ENCODE measurements around the gene DNAH7.
A peak's percentile ranks its signal among the peaks of the same experiment; 100 is the strongest.

The DNAH7 gene

GRCh38 chr2:196076778-196077568 lies 8.3 kb upstream of the DNAH7 start:
- no peak for DNase-seq

- DNase-seq, result no peak
These were observed 6.6 kb upstream of the DNAH7 start for GRCh38 chr2:196075196-196075595.

GRCh38 chr2:196074631-196075030 lies 6.0 kb upstream of the DNAH7 start:
- DNase-seq, result no peak

- no peak for DNase-seq
These were observed 4.9 kb upstream of the DNAH7 start for GRCh38 chr2:196073521-196073920.

GRCh38 chr2:196067088-196067382 lies 1.6 kb downstream of the DNAH7 start:
- DNase-seq, result peak; percentile 78

- no peak for DNase-seq
These were observed 2.1 kb downstream of the DNAH7 start for GRCh38 chr2:196066291-196067087.

GRCh38 chr2:196063773-196064172 lies 4.9 kb downstream of the DNAH7 start:
- DNase-seq, result no peak

- DNase-seq, result no peak
These were observed 9.1 kb downstream of the DNAH7 start for GRCh38 chr2:196059491-196059960.

GRCh38 chr2:196054631-196055030 lies 14.0 kb downstream of the DNAH7 start:
- DNase-seq, result peak; percentile 82

- DNase-seq, result peak; percentile 45
These were observed 22.3 kb downstream of the DNAH7 start for GRCh38 chr2:196046123-196046917.

GRCh38 chr2:196041786-196042185 lies 26.9 kb downstream of the DNAH7 start:
- no peak for DNase-seq

- no peak for DNase-seq
These were observed 28.4 kb downstream of the DNAH7 start for GRCh38 chr2:196040218-196040617.

GRCh38 chr2:196036442-196036841 lies 32.2 kb downstream of the DNAH7 start:
- DNase-seq, result no peak

- no peak for DNase-seq
These were observed 50.6 kb downstream of the DNAH7 start for GRCh38 chr2:196018037-196018436.

GRCh38 chr2:196012314-196012713 lies 56.3 kb downstream of the DNAH7 start:
- DNase-seq, result no peak

GRCh38 chr2:196000551-196000950 lies 68.1 kb downstream of the DNAH7 start:
- no peak for DNase-seq

- no peak for DNase-seq
These were observed 70.6 kb downstream of the DNAH7 start for GRCh38 chr2:195998070-195998469.

GRCh38 chr2:195995499-195995898 lies 73.1 kb downstream of the DNAH7 start:
- DNase-seq, result no peak

GRCh38 chr2:195993623-195994022 lies 75.0 kb downstream of the DNAH7 start:
- DNase-seq, result no peak

GRCh38 chr2:195985741-195986140 lies 82.9 kb downstream of the DNAH7 start:
- DNase-seq, result no peak

GRCh38 chr2:195984923-195985726 lies 83.5 kb downstream of the DNAH7 start:
- DNase-seq, result no peak

- no peak for DNase-seq
These were observed 101.3 kb downstream of the DNAH7 start for GRCh38 chr2:195967336-195967735.

GRCh38 chr2:195961873-195962272 lies 106.8 kb downstream of the DNAH7 start:
- DNase-seq, result peak; percentile 95

Measured in MV-4-11 (cell line).